A673 (cell line): ENCODE results near the gene TMEM203. TPM values are rescaled to one million over a fixed set of nuclear protein-coding genes. Genes with fewer than 3 reads are reported as not detected.
A peak's percentile ranks its signal among the peaks of the same experiment; 100 is the strongest.

Experiments
- BruUV-seq: library from RNA; stranded (reverse); fragments of 400-500 nt; replicated peaks from 2 replicates; lab custom pipeline; 2021; lab: Mats Ljungman, UMichigan
- CTCF ChIA-PET: fragments of 300-600 bp; sonication (Branson Sonifier 250); formaldehyde crosslinking; loops from one replicate; lab custom pipeline; 2022; ENCODE audit warnings: antibody characterized with exemption; lab: Charles Lee
- POLR2A ChIA-PET: fragments of 300-600 bp; sonication (Branson Sonifier 250); formaldehyde crosslinking; loops from one replicate; lab custom pipeline; 2022; ENCODE audit warnings: antibody characterized with exemption; ENCODE audit not compliant: low non-redundant PET; lab: Charles Lee
- DNase-seq: peaks from one replicate; pipeline ENCODE4 v3.0.0-alpha.2; 2015; ENCODE audit warnings: low spot score
- H3K27ac ChIP-seq: fragments of 200-600 bp; sonication (generic); 2 replicates; pipeline ENCODE4 v1.5.1; 2016; ENCODE audit warnings: mixed run types, low read depth, mild to moderate bottlenecking, mixed read lengths, antibody characterized with exemption, low read length; ENCODE audit not compliant: poor library complexity, severe bottlenecking
- H3K27me3 ChIP-seq: fragments of 200-600 bp; sonication (generic); replicated peaks from 2 replicates; pipeline ENCODE4 v1.6.1; 2017; ENCODE audit warnings: mixed run types, low read depth, mild to moderate bottlenecking, mixed read lengths, antibody characterized with exemption, low read length; ENCODE audit not compliant: insufficient read depth, poor library complexity
- H3K36me3 ChIP-seq: fragments of 200-600 bp; sonication (generic); 2 replicates; pipeline ENCODE4 v1.6.1; 2016; ENCODE audit warnings: mixed run types, mild to moderate bottlenecking, mixed read lengths, antibody characterized with exemption, low read length; ENCODE audit not compliant: insufficient read depth, poor library complexity, severe bottlenecking
- H3K4me1 ChIP-seq: fragments of 200-600 bp; sonication (generic); 2 replicates; pipeline ENCODE4 v1.6.1; 2017; ENCODE audit warnings: mixed run types, mild to moderate bottlenecking, mixed read lengths, antibody characterized with exemption, low read length; ENCODE audit not compliant: insufficient read depth, poor library complexity, severe bottlenecking
- H3K4me3 ChIP-seq: fragments of 200-600 bp; sonication (generic); 2 replicates; pipeline ENCODE4 v1.5.1; 2016; ENCODE audit warnings: low read depth, mixed run types, mild to moderate bottlenecking, mixed read lengths, low read length; ENCODE audit not compliant: poor library complexity, severe bottlenecking
- H3K9me3 ChIP-seq: fragments of 200-600 bp; sonication (generic); 2 replicates; pipeline ENCODE4 v1.6.1; 2016; ENCODE audit warnings: mixed run types, low read depth, mild to moderate bottlenecking, mixed read lengths, antibody characterized with exemption, low read length; ENCODE audit not compliant: poor library complexity, severe bottlenecking
- EZH2 ChIP-seq: fragments of 200-600 bp; sonication (generic); IDR thresholded peaks from 2 replicates; pipeline ENCODE4 v1.6.1; 2017; ENCODE audit warnings: borderline replicate concordance, low read depth, mild to moderate bottlenecking, mixed read lengths, antibody characterized with exemption, low read length; ENCODE audit not compliant: poor library complexity, severe bottlenecking
- intact Hi-C: fragments of 100-400 bp; cut with micrococcal nuclease; formaldehyde crosslinking; loops from one replicate; pipeline ENCODE4 v1.10.0; 2022; ENCODE audit not compliant: unreplicated experiment
- total RNA-seq: library from RNA; stranded (reverse); gene quantifications from 2 replicates; pipeline ENCODE4 v1.2.3, GENCODE V29; 2021
- TF ChIP-seq, protein P1 (sequence below): fragments of 300-800, 200-600 bp; sonication (generic); conservative IDR thresholded peaks from 2 replicates; pipeline ENCODE4 v1.5.1; 2017; ENCODE audit warnings: low read depth, mild to moderate bottlenecking, antibody characterized with exemption, low read length, moderate library complexity, mixed read lengths

TMEM203 gene
- total RNA-seq, 1 experiment from 2014 or later, result 37.5 TPM

DNA sequence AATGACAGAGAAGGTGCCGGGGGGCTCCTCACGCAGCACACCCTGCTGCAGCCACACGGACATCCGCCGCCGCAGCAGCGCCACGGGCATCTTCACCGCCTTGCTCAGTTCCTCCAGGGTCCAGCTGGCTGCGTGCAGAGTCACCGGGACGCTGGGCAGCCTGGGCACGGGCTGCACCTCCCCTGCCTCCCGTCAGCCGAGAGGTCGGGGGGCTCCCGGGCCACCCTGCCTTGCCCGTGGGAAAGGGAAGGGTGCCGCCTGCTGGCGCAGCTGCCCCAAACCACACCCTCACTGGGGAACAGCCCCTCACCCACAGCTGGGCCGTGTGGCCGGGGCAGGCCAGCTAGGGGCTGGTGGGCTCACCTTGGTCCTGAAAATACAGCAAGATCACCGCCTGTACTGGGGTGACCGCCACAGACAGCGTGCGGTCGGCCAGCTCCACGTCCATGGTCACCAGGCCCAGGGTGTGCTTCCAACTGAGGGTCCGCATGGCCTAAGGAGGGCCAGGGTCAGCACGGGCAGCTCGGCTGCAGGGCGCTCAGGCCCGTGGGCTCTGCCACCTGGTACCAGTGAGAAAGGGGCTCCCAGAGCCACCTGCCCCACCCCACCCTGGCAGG is 30.0 kb downstream of the TMEM203 start:
- ChIA-PET POLR2A (no interaction called here), CTCF (interaction anchor here (1.3 to 1.6 kb wide), 2 partner anchors 46 to 57 kb away, joined by 6 to 8 read pairs; no protein-coding TSS in a partner anchor)
- intact Hi-C loops, result no loop called here
- Histone ChIP-seq H3K9me3 (no peaks in the 10 kb centered on the region), H3K36me3 (no peaks in the 10 kb centered on the region), H3K4me3 (no peak overlapping the region), H3K4me1 (peaks cover 3% of the 10 kb centered on the region), H3K27me3 (peaks cover 10% of the 10 kb centered on the region), H3K27ac (no peak overlapping the region)
- DNase-seq, result no peak
- BruUV-seq, result no TSS peak
- TF ChIP-seq EZH2, result no peak
- TF ChIP-seq, protein P1, sequence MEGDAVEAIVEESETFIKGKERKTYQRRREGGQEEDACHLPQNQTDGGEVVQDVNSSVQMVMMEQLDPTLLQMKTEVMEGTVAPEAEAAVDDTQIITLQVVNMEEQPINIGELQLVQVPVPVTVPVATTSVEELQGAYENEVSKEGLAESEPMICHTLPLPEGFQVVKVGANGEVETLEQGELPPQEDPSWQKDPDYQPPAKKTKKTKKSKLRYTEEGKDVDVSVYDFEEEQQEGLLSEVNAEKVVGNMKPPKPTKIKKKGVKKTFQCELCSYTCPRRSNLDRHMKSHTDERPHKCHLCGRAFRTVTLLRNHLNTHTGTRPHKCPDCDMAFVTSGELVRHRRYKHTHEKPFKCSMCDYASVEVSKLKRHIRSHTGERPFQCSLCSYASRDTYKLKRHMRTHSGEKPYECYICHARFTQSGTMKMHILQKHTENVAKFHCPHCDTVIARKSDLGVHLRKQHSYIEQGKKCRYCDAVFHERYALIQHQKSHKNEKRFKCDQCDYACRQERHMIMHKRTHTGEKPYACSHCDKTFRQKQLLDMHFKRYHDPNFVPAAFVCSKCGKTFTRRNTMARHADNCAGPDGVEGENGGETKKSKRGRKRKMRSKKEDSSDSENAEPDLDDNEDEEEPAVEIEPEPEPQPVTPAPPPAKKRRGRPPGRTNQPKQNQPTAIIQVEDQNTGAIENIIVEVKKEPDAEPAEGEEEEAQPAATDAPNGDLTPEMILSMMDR, result peak; percentile 56

DNA sequence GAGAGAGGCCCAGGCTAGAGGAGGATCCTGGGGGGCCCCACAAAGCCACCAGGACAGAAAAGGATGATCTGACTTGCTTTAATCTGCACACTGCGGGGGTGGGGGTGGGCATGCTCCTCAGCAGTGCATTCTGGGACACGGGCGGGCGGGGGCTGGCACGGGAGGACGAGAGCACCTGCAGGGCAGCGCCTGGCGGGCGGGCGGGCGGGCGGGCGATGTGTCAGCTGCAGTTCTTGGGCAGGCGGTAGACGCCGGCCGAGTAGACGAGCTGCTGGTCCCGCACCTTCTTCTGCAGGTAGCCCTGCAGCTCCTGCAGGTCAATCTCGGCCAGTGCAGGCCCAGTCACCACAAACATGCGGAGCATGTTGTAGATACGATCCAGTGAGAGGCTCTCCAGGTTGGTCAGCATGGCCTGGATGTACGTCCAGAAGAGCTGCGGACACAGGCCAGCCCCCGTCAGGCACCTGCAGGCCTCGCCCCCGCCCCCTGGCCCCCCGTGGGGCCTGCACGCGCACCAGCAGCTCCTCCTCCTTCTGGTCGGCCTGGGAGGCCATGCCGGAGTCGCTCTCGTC is 30.6 kb downstream of the TMEM203 start:
- ChIA-PET CTCF (interaction anchor here (0.6 to 1.3 kb wide), 2 partner anchors 56 to 62 kb away, joined by 3 to 8 read pairs; no protein-coding TSS in a partner anchor), POLR2A (interaction anchor here (0.6 kb wide), 1 partner anchor 477 kb away, joined by 3 read pairs; no protein-coding TSS in a partner anchor)
- DNase-seq, result peak; percentile 45
- H3K36me3 ChIP-seq, result no peaks in the 10 kb centered on the region
- no peak overlapping the region for H3K27ac ChIP-seq
- H3K4me3 ChIP-seq, result no peak overlapping the region
- peaks cover 17% of the 10 kb centered on the region for H3K27me3 ChIP-seq
- no TSS peak for BruUV-seq
- H3K9me3 ChIP-seq, result no peaks in the 10 kb centered on the region
- intact Hi-C loops, result no loop called here
- TF ChIP-seq, protein P1, result no peak
- TF ChIP-seq EZH2, result no peak
- H3K4me1 ChIP-seq, result peaks cover 3% of the 10 kb centered on the region

DNA sequence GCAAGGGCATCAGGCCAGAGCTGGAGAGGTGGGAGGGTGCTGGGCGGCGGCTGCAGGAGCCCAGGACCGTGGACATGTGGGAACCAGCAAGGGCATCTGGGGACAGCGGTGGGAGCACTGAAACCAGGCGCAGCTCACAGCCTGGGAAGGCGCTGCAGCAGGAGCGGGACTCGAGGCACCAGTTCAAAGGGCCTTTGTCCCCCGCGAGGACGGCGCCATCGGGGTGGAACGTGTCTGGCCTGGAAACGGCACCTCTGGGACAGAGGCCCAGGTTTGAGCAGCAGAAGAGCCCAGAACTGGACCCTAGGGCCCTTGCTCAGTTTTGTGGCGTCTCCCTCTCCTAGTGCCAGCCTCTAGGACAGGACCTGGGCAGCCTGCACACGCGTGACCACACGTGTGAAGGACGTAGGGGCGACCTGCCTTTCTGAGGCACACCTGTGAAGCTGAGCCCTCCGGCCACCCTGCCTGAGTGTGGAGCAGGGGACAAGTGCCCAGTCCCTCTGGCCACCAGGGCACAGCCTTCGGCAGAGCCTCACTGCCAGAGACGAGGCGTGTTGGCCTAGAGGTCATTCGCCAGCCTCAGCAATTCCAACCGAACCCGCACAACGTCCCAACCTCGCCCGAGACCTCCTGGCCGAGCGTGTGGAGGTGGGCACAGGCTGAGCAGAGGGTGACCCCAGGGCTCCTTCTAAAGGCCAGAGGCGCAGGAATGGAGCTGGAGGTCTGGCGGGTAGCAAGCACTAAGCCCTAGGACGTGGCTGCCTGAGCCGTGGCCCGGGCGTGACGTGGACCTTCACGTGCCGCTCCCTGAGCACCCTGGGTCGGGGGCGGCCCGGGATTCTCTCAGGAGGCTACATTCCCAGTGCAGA is 31.4 kb downstream of the TMEM203 start:
- peaks cover 24% of the 10 kb centered on the region for H3K27me3 ChIP-seq
- peaks cover 3% of the 10 kb centered on the region for H3K4me1 ChIP-seq
- no TSS peak for BruUV-seq
- no peaks in the 10 kb centered on the region for H3K9me3 ChIP-seq
- intact Hi-C loops, result no loop called here
- H3K4me3 ChIP-seq, result no peak overlapping the region
- TF ChIP-seq, protein P1, result no peak
- no peak for TF ChIP-seq EZH2
- POLR2A ChIA-PET, result no interaction called here
- no peaks in the 10 kb centered on the region for H3K36me3 ChIP-seq
- CTCF ChIA-PET, result no interaction called here
- no peak overlapping the region for H3K27ac ChIP-seq
- DNase-seq, result no peak
